ENCODE results near the gene KCNK16. TPM values are rescaled to one million over a fixed set of nuclear protein-coding genes. Genes with fewer than 3 reads are reported as not detected.
A peak's percentile ranks its signal among the peaks of the same experiment; 100 is the strongest.

KCNK16 gene
- total RNA-seq, 4 donors from 2014 or later: not detected

DNA sequence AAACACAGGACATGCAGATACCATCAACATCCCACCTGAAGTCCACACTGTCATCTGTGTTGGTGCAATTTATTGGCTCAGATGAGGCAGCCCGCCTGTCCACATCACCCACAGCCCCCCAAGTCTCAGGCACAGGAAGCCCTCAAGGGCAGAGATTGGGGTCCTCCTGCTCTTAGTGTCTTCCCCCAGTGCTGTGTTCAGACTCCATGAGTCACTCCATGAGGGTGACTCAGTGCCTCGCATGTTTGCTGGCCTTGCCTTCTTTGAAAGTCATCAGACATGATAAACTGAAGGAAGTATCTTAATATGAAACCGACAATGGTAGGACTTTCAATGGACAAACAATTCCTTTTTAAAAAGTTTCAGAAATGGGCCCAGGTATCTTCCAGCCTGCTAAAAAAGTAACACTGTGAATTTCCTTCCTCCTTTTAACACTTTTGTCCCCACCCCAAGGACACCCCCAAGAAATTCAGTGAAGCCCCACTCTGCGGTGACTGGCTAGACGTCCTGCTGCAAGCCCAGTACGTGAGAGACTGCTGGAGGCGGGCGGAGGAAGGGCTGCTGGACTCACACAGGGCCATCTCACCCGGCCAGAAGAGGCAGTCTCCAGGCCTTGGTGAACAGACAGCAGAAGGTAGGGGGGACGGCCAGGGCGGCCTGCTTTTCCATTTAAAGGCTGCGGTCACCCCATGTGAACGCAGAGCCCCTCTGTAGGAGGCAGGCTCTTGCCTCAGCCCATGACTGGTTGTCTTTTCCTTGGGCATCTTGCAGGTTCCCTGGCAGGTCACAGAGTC, 43.0 kb upstream of the KCNK16 start:
- DNase-seq (ENCODE audit: low spot score in 2 of 2): no peak
- 91 to 94% methylated on average over 13 of the region's 13 CpGs for WGBS, 2 donors
- Histone ChIP-seq H3K36me3 (no peaks in the 10 kb centered on the region), H3K4me3 (no peak overlapping the region), H3K27me3 (no peaks in the 10 kb centered on the region), H3K4me1 (peaks cover 0 to 10% (median 0%) of the 10 kb centered on the region in 4 donors), H3K9me3 (no peaks in the 10 kb centered on the region), H3K27ac (no peak overlapping the region)
- TF ChIP-seq CTCF (IDR thresholded peaks at IDR 0.05) (no peak), POLR2A (IDR thresholded peaks at IDR 0.05) (no peak), EP300 (IDR thresholded peaks at IDR 0.05) (no peak)

- TF ChIP-seq CTCF (IDR thresholded peaks at IDR 0.05) (no peak), EP300 (IDR thresholded peaks at IDR 0.05) (no peak), POLR2A (IDR thresholded peaks at IDR 0.05) (no peak)
- Histone ChIP-seq H3K4me1 (peaks cover 0 to 10% (median 0%) of the 10 kb centered on the region in 4 donors), H3K27me3 (no peaks in the 10 kb centered on the region), H3K9me3 (no peaks in the 10 kb centered on the region), H3K27ac (no peak overlapping the region), H3K36me3 (no peaks in the 10 kb centered on the region), H3K4me3 (no peak overlapping the region)
- 90 to 91% methylated on average over 7 to 8 of the region's 8 CpGs for WGBS, 2 donors
- DNase-seq (ENCODE audit: low spot score in 2 of 2): no peak
These were observed 40.8 kb upstream of the KCNK16 start for GRCh38 chr6:39363280-39363679.

- Histone ChIP-seq H3K4me1 (peaks cover 0 to 10% (median 0%) of the 10 kb centered on the region in 4 donors), H3K4me3 (no peak overlapping the region), H3K36me3 (no peaks in the 10 kb centered on the region), H3K27me3 (no peaks in the 10 kb centered on the region), H3K9me3 (no peaks in the 10 kb centered on the region), H3K27ac (no peak overlapping the region)
- TF ChIP-seq CTCF (IDR thresholded peaks at IDR 0.05) (no peak), POLR2A (IDR thresholded peaks at IDR 0.05) (no peak), EP300 (IDR thresholded peaks at IDR 0.05) (no peak)
- no peak for DNase-seq (ENCODE audit: low spot score in 2 of 2)
- 30 to 43% methylated on average over 3 of the region's 3 CpGs for WGBS, 2 donors
These were observed 40.0 kb upstream of the KCNK16 start for GRCh38 chr6:39362487-39362865.

- TF ChIP-seq CTCF (IDR thresholded peaks at IDR 0.05): peak; percentile 74 to 85 (median 81)
- TF ChIP-seq POLR2A (IDR thresholded peaks at IDR 0.05): no peak
- TF ChIP-seq EP300 (IDR thresholded peaks at IDR 0.05): no peak
- H3K4me3 ChIP-seq: no peak overlapping the region
- H3K27me3 ChIP-seq: no peaks in the 10 kb centered on the region
- WGBS, 2 donors: 31 to 34% methylated on average over 18 to 21 of the region's 21 CpGs
- DNase-seq (ENCODE audit: low spot score in 2 of 2): peak; percentile 43 to 51
- H3K36me3 ChIP-seq: no peaks in the 10 kb centered on the region
- H3K9me3 ChIP-seq: no peaks in the 10 kb centered on the region
- no peak overlapping the region for H3K27ac ChIP-seq
- H3K4me1 ChIP-seq: peaks cover 0 to 10% (median 0%) of the 10 kb centered on the region in 4 donors
These were observed 39.4 kb upstream of the KCNK16 start for GRCh38 chr6:39361657-39362486.

- Histone ChIP-seq H3K27me3 (no peaks in the 10 kb centered on the region), H3K9me3 (no peaks in the 10 kb centered on the region), H3K36me3 (no peaks in the 10 kb centered on the region), H3K4me1 (peaks cover 0 to 10% (median 0%) of the 10 kb centered on the region in 4 donors), H3K27ac (no peak overlapping the region), H3K4me3 (no peak overlapping the region)
- WGBS, 2 donors: 80 to 85% methylated on average over 9 of the region's 9 CpGs
- TF ChIP-seq POLR2A (IDR thresholded peaks at IDR 0.05) (no peak), EP300 (IDR thresholded peaks at IDR 0.05) (no peak), CTCF (IDR thresholded peaks at IDR 0.05) (no peak)
- no peak for DNase-seq (ENCODE audit: low spot score in 2 of 2)
These were observed 37.9 kb upstream of the KCNK16 start for GRCh38 chr6:39360378-39360777.
